ENCODE results near the gene WDR38. TPM values are rescaled to one million over a fixed set of nuclear protein-coding genes. Genes with fewer than 3 reads are reported as not detected.
A peak's percentile ranks its signal among the peaks of the same experiment; 100 is the strongest.

The WDR38 gene
- total RNA-seq, 4 donors from 2014 or later = not detected

- Histone ChIP-seq H3K27me3 (no peaks in the 10 kb centered on the region), H3K4me1 (peaks cover 0 to 8% (median 0%) of the 10 kb centered on the region in 4 donors), H3K27ac (no peak overlapping the region), H3K4me3 (no peak overlapping the region), H3K9me3 (no peaks in the 10 kb centered on the region), H3K36me3 (no peaks in the 10 kb centered on the region)
- in situ Hi-C loops (cut with MboI; ENCODE audit: low pct_ligation_motif_present in 1 of 4, low pct_unique_long_range_greater_than_20kb in 1 of 4, low sequenced_read_pairs in 3 of 4) (no loop called here), intact Hi-C loops (cut with DNase I; ENCODE audit: low total_unique reads) (no loop called here)
- DNase-seq = no peak
- no peak for TF ChIP-seq CTCF (IDR thresholded peaks at IDR 0.05)
- TF ChIP-seq EP300 (IDR thresholded peaks at IDR 0.05; ENCODE audit: low read depth) = no peak
- TF ChIP-seq POLR2AphosphoS5 (IDR thresholded peaks at IDR 0.05) = no peak
- no peak for TF ChIP-seq POLR2A (IDR thresholded peaks at IDR 0.05)
- WGBS, 2 donors (ENCODE audit: low coverage in 1 of 2) = 79% methylated on average over 6 of the region's 6 CpGs; no CpG with 5 or more reads in 1 of the 2 donors
These were observed 6.3 kb upstream of the WDR38 start for GRCh38 chr9:124846969-124847368.

GRCh38 chr9:124849801-124850200, 3.5 kb upstream of the WDR38 start:
- Histone ChIP-seq H3K27me3 (no peaks in the 10 kb centered on the region), H3K9me3 (no peaks in the 10 kb centered on the region), H3K27ac (no peak overlapping the region), H3K4me3 (no peak overlapping the region), H3K4me1 (peaks cover 6 to 24% (median 13%) of the 10 kb centered on the region in 4 donors), H3K36me3 (no peaks in the 10 kb centered on the region)
- intact Hi-C loops (cut with DNase I; ENCODE audit: low total_unique reads) (no loop called here), in situ Hi-C loops (cut with MboI; ENCODE audit: low pct_ligation_motif_present in 1 of 4, low pct_unique_long_range_greater_than_20kb in 1 of 4, low sequenced_read_pairs in 3 of 4) (loop anchor here in 2 of 4 donors (5.0 kb wide), 2 partner anchors 72 to 78 kb away; partner anchors contain the start of genes NR6A1 (in 1 of the 2) and OLFML2A (in 1 of the 2))
- TF ChIP-seq CTCF (IDR thresholded peaks at IDR 0.05) (no peak), POLR2AphosphoS5 (IDR thresholded peaks at IDR 0.05) (no peak), EP300 (IDR thresholded peaks at IDR 0.05; ENCODE audit: low read depth) (no peak), POLR2A (IDR thresholded peaks at IDR 0.05) (no peak)
- WGBS, 2 donors (ENCODE audit: low coverage in 1 of 2) = 39% methylated on average over 5 to 10 of the region's 10 CpGs
- no peak for DNase-seq

- peak overlapping the region in 1 of 4 donors; percentile 55 for H3K27ac ChIP-seq
- no peaks in the 10 kb centered on the region for H3K27me3 ChIP-seq
- no peaks in the 10 kb centered on the region for H3K9me3 ChIP-seq
- H3K36me3 ChIP-seq = peaks cover 0 to under 1% (median 0%) of the 10 kb centered on the region in 4 donors
- WGBS, 2 donors (ENCODE audit: low coverage in 1 of 2) = 67% methylated on average over 8 of the region's 13 CpGs; no CpG with 5 or more reads in 1 of the 2 donors
- intact Hi-C loops (cut with DNase I; ENCODE audit: low total_unique reads) (no loop called here), in situ Hi-C loops (cut with MboI; ENCODE audit: low pct_ligation_motif_present in 1 of 4, low pct_unique_long_range_greater_than_20kb in 1 of 4, low sequenced_read_pairs in 3 of 4) (loop anchor here in 2 of 4 donors (5.0 kb wide), 2 partner anchors 75 to 80 kb away; partner anchors contain the start of genes NR6A1 (in 1 of the 2) and OLFML2A (in 1 of the 2))
- peaks cover 6 to 24% (median 13%) of the 10 kb centered on the region in 4 donors for H3K4me1 ChIP-seq
- TF ChIP-seq POLR2A (IDR thresholded peaks at IDR 0.05) = no peak
- no peak for TF ChIP-seq EP300 (IDR thresholded peaks at IDR 0.05; ENCODE audit: low read depth)
- TF ChIP-seq CTCF (IDR thresholded peaks at IDR 0.05) = no peak
- no peak for TF ChIP-seq POLR2AphosphoS5 (IDR thresholded peaks at IDR 0.05)
- H3K4me3 ChIP-seq = peak overlapping the region in 1 of 4 donors; percentile 56
- no peak for DNase-seq
These were observed 985 bp upstream of the WDR38 start for GRCh38 chr9:124852121-124852828.

- no peaks in the 10 kb centered on the region for H3K27me3 ChIP-seq
- no peak for DNase-seq
- H3K9me3 ChIP-seq = no peaks in the 10 kb centered on the region
- peak overlapping the region; percentile 11 to 63 (median 54) for H3K27ac ChIP-seq
- in situ Hi-C loops (cut with MboI; ENCODE audit: low pct_ligation_motif_present in 1 of 4, low pct_unique_long_range_greater_than_20kb in 1 of 4, low sequenced_read_pairs in 3 of 4) (loop anchor here in 2 of 4 donors (5.0 kb wide), 2 partner anchors 76 to 81 kb away; partner anchors contain the start of genes NR6A1 (in 1 of the 2) and OLFML2A (in 1 of the 2)), intact Hi-C loops (cut with DNase I; ENCODE audit: low total_unique reads) (loop anchor here (1.0 kb wide), 1 partner anchor 81 kb away; no protein-coding TSS in a partner anchor)
- WGBS, 2 donors (ENCODE audit: low coverage in 1 of 2) = 69% methylated on average over 10 of the region's 11 CpGs; no CpG with 5 or more reads in 1 of the 2 donors
- peaks cover 6 to 24% (median 14%) of the 10 kb centered on the region in 4 donors for H3K4me1 ChIP-seq
- H3K36me3 ChIP-seq = peaks cover 0 to 14% (median 3%) of the 10 kb centered on the region in 4 donors
- TF ChIP-seq EP300 (IDR thresholded peaks at IDR 0.05; ENCODE audit: low read depth) (no peak), POLR2AphosphoS5 (IDR thresholded peaks at IDR 0.05) (no peak), POLR2A (IDR thresholded peaks at IDR 0.05) (no peak), CTCF (IDR thresholded peaks at IDR 0.05) (no peak)
- peak overlapping the region; percentile 9 to 56 (median 36) for H3K4me3 ChIP-seq
These were observed 414 bp downstream of the WDR38 start for GRCh38 chr9:124853605-124854143.
